Activated CD8-positive, alpha-beta T cell treated with anti-CD3 and anti-CD28 coated beads for 36 hours (primary cell): ENCODE results near the gene SRCIN1. TPM values are rescaled to one million over a fixed set of nuclear protein-coding genes. Genes with fewer than 3 reads are reported as not detected.
A peak's percentile ranks its signal among the peaks of the same experiment; 100 is the strongest.

Source experiments
- ATAC-seq: fragments of 200-7000 bp; cut with Tn5 transposase; one replicate; pipeline ENCODE4 v1.10.0; 2021; ENCODE audit warnings: mild to moderate bottlenecking, moderate library complexity
- CTCF ChIA-PET: fragments of 350-600 bp; sonication (Branson Sonifier 250); formaldehyde crosslinking; loops from one replicate; lab custom pipeline; 2021; ENCODE audit warnings: antibody characterized with exemption; lab: Charles Lee
- POLR2A ChIA-PET: fragments of 350-600 bp; sonication (Branson Sonifier 250); formaldehyde crosslinking; loops from one replicate; lab custom pipeline; 2021; ENCODE audit warnings: antibody characterized with exemption; lab: Charles Lee
- DNase-seq: peaks from one replicate; pipeline ENCODE4 v3.0.0-alpha.2; 2020
- H3K27ac Mint-ChIP-seq: one replicate; pipeline ENCODE4 v1.8.0; 2021; ENCODE audit warnings: mild to moderate bottlenecking, mixed read lengths
- H3K27me3 Mint-ChIP-seq: one replicate; pipeline ENCODE4 v1.8.0; 2021; ENCODE audit warnings: mixed read lengths
- H3K36me3 Mint-ChIP-seq: one replicate; pipeline ENCODE4 v1.8.0; 2021; ENCODE audit warnings: low read depth, mixed read lengths
- H3K4me1 Mint-ChIP-seq: one replicate; pipeline ENCODE4 v1.8.0; 2021; ENCODE audit warnings: low read depth, mixed read lengths
- H3K4me3 Mint-ChIP-seq: one replicate; pipeline ENCODE4 v1.8.0; 2021; ENCODE audit warnings: mild to moderate bottlenecking, moderate library complexity, mixed read lengths
- H3K9me3 Mint-ChIP-seq: one replicate; pipeline ENCODE4 v1.8.0; 2021; ENCODE audit warnings: mixed read lengths
- intact Hi-C: fragments of 100-400 bp; cut with micrococcal nuclease; formaldehyde crosslinking; loops from one replicate; pipeline ENCODE4 v1.10.0; 2022
- total RNA-seq, 2 experiments: library from RNA; stranded (reverse); gene quantifications; one replicate each; pipeline ENCODE4 v1.2.3, GENCODE V29; 2021
- TF ChIP-seq, protein P1 (sequence below): fragments of 200-600 bp; IDR thresholded peaks from one replicate; pipeline ENCODE4 v1.8.0; 2022; ENCODE audit warnings: antibody characterized with exemption, mild to moderate bottlenecking

Gene SRCIN1
- total RNA-seq, 2 experiments from 2014 or later, result 0.74 to 1.1 TPM

- intact Hi-C loops, result loop anchor here (5.0 to 10.0 kb wide), 2 partner anchors 80 to 92 kb away; no protein-coding TSS in a partner anchor
- H3K36me3 Mint-ChIP-seq, result no peaks in the 10 kb centered on the region
- peaks cover 4% of the 10 kb centered on the region for H3K4me1 Mint-ChIP-seq
- H3K4me3 Mint-ChIP-seq, result no peak overlapping the region
- peak; percentile 78 for ATAC-seq
- POLR2A ChIA-PET, result no interaction called here
- peaks cover 61% of the 10 kb centered on the region for H3K27me3 Mint-ChIP-seq
- no peak overlapping the region for H3K27ac Mint-ChIP-seq
- TF ChIP-seq, protein P1, sequence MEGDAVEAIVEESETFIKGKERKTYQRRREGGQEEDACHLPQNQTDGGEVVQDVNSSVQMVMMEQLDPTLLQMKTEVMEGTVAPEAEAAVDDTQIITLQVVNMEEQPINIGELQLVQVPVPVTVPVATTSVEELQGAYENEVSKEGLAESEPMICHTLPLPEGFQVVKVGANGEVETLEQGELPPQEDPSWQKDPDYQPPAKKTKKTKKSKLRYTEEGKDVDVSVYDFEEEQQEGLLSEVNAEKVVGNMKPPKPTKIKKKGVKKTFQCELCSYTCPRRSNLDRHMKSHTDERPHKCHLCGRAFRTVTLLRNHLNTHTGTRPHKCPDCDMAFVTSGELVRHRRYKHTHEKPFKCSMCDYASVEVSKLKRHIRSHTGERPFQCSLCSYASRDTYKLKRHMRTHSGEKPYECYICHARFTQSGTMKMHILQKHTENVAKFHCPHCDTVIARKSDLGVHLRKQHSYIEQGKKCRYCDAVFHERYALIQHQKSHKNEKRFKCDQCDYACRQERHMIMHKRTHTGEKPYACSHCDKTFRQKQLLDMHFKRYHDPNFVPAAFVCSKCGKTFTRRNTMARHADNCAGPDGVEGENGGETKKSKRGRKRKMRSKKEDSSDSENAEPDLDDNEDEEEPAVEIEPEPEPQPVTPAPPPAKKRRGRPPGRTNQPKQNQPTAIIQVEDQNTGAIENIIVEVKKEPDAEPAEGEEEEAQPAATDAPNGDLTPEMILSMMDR, result peak; percentile 99
- no peaks in the 10 kb centered on the region for H3K9me3 Mint-ChIP-seq
- DNase-seq, result peak; percentile 69
- CTCF ChIA-PET, result interaction anchor here (0.6 to 12.3 kb wide), 31 partner anchors 9 to 235 kb away, joined by 3 to 241 read pairs (median 4); no protein-coding TSS in a partner anchor
These were observed 21.3 kb downstream of the SRCIN1 start for GRCh38 chr17:38584350-38584925.

DNA sequence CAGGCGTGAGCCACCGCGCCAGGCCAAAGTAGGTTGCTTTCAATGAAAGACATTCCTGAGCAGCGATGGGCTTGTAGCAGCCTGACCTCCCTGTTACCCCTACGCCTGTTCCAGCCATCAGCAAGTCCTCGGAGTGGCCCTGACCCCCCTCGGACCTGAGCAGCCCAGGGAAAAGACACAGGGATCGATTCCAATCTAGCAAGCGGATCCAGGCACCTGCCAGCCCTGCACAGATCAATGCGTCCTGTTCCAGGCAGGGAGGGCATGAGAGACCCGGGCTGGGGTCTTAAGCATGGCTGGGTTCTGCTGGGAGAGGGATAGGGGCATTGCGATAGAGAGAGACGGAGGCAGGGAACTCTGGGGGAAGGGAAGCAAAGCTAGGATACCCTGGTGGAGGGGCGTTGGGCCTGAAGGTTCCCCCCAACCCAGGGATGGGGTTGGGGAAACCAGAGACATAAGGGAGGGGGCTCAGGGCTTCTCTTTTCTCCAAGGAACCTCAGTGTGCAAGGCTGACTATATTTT, 21.9 kb downstream of the SRCIN1 start:
- Mint-ChIP-seq H3K9me3 (no peaks in the 10 kb centered on the region), H3K27ac (no peak overlapping the region), H3K4me3 (no peak overlapping the region), H3K4me1 (peaks cover 5% of the 10 kb centered on the region), H3K36me3 (no peaks in the 10 kb centered on the region), H3K27me3 (peaks cover 65% of the 10 kb centered on the region)
- ChIA-PET CTCF (interaction anchor here (0.6 to 12.3 kb wide), 29 partner anchors 10 to 235 kb away, joined by 3 to 241 read pairs (median 4); no protein-coding TSS in a partner anchor), POLR2A (no interaction called here)
- intact Hi-C loops, result loop anchor here (5.0 to 10.0 kb wide), 2 partner anchors 81 to 92 kb away; no protein-coding TSS in a partner anchor
- no peak for ATAC-seq
- DNase-seq, result no peak
- TF ChIP-seq, protein P1, result no peak

DNA sequence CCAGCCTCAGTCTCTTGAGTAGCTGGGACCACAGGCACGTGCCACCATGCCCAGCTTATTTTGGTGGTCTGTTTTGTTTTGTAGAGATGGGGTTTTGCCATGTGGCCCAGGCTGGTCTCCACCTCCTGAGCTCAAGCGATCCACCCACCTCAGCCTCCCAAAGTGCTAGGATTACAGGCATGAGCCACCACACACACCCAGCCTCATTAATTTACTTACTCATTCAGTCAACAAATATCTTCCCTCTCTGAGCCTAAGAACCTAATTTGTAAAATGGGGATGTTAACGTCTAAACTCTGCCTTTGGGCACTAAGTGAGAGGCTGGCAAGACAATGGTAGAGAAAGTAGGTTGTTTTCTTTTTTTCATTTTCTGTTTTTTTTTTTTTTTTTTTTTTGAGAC, 22.6 kb downstream of the SRCIN1 start:
- Mint-ChIP-seq H3K4me1 (peaks cover 5% of the 10 kb centered on the region), H3K9me3 (no peaks in the 10 kb centered on the region), H3K36me3 (no peaks in the 10 kb centered on the region), H3K27ac (no peak overlapping the region), H3K27me3 (peaks cover 63% of the 10 kb centered on the region), H3K4me3 (no peak overlapping the region)
- ChIA-PET POLR2A (no interaction called here), CTCF (interaction anchor here (0.8 to 12.3 kb wide), 11 partner anchors 19 to 250 kb away, joined by 3 to 241 read pairs (median 5); no protein-coding TSS in a partner anchor)
- TF ChIP-seq, protein P1, result no peak
- no peak for DNase-seq
- intact Hi-C loops, result loop anchor here (5.0 to 10.0 kb wide), 2 partner anchors 82 to 91 kb away; no protein-coding TSS in a partner anchor
- ATAC-seq, result no peak

DNA sequence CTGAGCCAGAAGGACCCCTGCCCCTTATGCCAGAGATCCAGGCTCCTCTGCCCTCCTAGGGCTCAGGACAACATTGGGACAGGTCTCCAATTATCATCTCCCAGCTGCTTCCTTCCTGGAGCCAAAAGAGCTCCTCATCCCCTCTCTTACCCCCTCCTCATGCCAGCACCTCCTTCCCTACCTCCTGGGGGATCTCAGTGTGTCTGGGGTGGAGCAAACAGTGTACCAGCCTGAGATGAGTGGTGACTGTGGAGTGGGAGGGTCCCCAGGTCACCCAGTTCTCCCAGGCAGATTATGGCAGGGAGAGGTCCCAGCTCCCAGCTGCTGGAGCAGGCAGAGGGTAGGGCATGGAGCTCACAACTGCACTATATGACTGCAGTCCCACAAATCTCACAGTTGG, 23.7 kb downstream of the SRCIN1 start:
- TF ChIP-seq, protein P1, result no peak
- intact Hi-C loops, result loop anchor here (5.0 to 10.0 kb wide), 2 partner anchors 83 to 90 kb away; no protein-coding TSS in a partner anchor
- Mint-ChIP-seq H3K36me3 (no peaks in the 10 kb centered on the region), H3K4me1 (peaks cover 8% of the 10 kb centered on the region), H3K4me3 (no peak overlapping the region), H3K27me3 (peaks cover 65% of the 10 kb centered on the region), H3K27ac (no peak overlapping the region), H3K9me3 (no peaks in the 10 kb centered on the region)
- CTCF ChIA-PET, result interaction anchor here (1.0 to 12.3 kb wide), 11 partner anchors 19 to 249 kb away, joined by 3 to 241 read pairs (median 5); no protein-coding TSS in a partner anchor
- no peak for DNase-seq
- ATAC-seq, result no peak
- POLR2A ChIA-PET, result interaction anchor here (0.6 kb wide), 1 partner anchor 1382 kb away, joined by 3 read pairs; no protein-coding TSS in a partner anchor
